Keratinocyte (primary cell): ENCODE measurements around the gene SLC1A3.

ENCODE experiments used
- CTCF ChIP-seq, 3 experiments: IDR thresholded peaks in 1 of 3; conservative IDR thresholded peaks in 1 of 3; optimal IDR thresholded peaks in 1 of 3; 2 replicates in 2 of 3; 3 replicates in 1 of 3; pipeline versions ENCODE3 to v1.5.1; 2011; ENCODE audit warnings: low read length in 3 of 3, mild to moderate bottlenecking in 3 of 3, moderate library complexity in 2 of 3, control low read depth in 1 of 3, inconsistent platforms in 1 of 3; ENCODE audit not compliant: insufficient read depth in 2 of 3; ENCODE audit errors: extremely low read depth in 1 of 3
- EZH2 ChIP-seq: IDR thresholded peaks from one replicate; pipeline ENCODE4 v1.6.1; 2012; ENCODE audit warnings: inconsistent platforms, mild to moderate bottlenecking, low read length, moderate library complexity

GRCh38 chr5:36662291-36662851 is 56.0 kb downstream of the SLC1A3 start:
- TF ChIP-seq CTCF (optimal IDR thresholded peaks at IDR 0.05 in 1 of 3, IDR thresholded peaks at IDR 0.05 in 1 of 3, conservative IDR thresholded peaks at IDR 0.05 in 1 of 3; ENCODE audit: extremely low read depth in 1 of 3, insufficient read depth in 2 of 3, low read length in 3 of 3) (no peak), EZH2 (no peak)
